ENCODE results near the gene KRT8.

GRCh38 chr12:52946334-52946733, 41.5 kb upstream of the KRT8 start:
- TF ChIP-seq EZH2 (IDR thresholded peaks at IDR 0.05; ENCODE audit: borderline replicate concordance, low read length) (no peak), CTCF (conservative IDR thresholded peaks at IDR 0.05 in 1 of 2, IDR thresholded peaks at IDR 0.05 in 1 of 2; ENCODE audit: extremely low read depth in 1 of 2, insufficient read depth in 1 of 2, low read depth in 1 of 2, low read length in 2 of 2) (no peak)
